GM03348 (cell line): ENCODE data around the gene ANKRD13B.
A peak's percentile ranks its signal among the peaks of the same experiment; 100 is the strongest.
"Not testable (repeated sequence)": the region's sequence is repeated elsewhere in the genome, so short reads cannot be mapped to it uniquely, and the experiment has no call there.

Experiments used
- DNase-seq: peaks from one replicate; pipeline ENCODE4 v3.0.0; 2012; ENCODE audit warnings: low spot score

The ANKRD13B gene

GRCh38 chr17:29642171-29642611 is 49.3 kb downstream of the ANKRD13B start:
- DNase-seq: no peak

DNA sequence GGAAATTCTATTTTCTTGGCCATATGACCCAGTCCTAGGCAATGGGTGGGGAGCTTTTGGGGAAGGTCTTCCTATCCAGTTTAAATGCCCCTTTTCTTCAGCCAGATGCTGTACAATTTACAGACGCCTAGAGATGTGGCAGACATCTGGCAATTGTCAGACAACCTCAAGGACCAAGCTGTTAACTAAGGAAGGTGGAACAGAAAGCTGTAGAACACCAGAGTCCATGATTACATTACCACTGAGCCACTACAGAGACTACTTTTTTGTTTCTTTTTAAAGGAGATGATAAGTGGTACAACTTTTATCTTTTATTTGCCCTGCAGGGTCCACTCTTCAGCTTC is 50.9 kb downstream of the ANKRD13B start:
- no peak for DNase-seq

DNA sequence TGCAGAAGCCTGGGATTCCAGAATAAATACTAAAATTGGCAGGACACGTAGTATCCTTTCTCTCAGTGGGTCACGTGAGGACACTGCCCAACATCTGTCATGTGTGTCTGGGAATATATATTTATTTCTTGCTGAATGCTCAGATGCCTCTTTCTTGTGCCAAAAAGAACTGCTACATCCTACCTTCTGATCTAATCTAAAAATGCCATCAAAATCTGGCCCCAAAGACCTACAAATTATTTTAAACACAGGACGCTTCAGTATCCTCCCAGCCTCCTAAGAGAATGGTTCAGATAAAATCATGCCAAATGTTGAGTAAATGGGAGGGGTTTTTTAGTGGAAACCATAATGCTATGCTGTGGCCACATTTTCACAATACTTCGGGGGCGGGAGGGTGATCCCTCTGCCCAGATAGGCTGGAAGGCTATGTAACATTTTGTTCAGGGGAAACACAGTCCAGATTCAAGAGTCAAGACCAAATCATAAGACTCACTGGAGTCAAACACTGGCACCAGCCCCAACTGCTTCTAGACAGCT is 52.7 kb downstream of the ANKRD13B start:
- peak; percentile 85 for DNase-seq

DNA sequence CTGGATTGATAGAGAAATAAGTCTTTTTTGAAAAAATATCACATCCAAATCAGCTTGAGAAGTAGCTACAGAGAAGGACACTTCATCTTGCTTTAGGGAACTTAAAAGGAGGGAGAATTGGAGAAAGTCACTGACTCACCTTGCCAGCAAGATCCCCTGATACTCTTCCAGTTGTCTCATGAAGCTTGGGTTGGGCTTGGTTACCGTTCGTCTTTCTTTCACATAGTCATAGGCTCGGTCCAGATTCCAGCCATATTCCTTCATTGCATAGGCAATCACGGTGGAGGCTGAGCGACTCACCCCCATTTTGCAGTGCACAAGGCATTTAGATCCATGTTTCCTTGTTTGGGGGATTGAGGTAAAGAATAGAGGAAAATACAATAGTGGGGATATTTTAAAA is 55.1 kb downstream of the ANKRD13B start:
- no peak for DNase-seq

DNA sequence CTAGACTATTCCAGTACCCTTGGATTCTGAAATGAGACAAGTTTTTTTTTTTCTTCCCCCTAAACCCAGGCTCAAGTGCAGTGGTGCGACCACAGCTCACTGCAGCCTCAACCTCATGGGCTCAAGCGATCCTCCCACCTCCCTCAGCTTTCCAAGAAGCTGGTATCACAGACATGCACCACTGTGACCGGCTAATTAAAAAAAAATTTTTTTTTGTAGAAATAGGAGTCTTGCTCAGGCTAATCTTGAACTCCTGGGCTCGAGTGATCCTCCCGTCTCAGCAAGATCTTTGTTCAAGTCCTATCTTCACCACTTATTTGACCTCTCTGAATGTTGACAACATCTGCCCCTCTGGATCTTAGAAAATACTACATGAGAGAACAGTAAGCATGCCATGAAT is 56.4 kb downstream of the ANKRD13B start:
- no peak for DNase-seq

DNA sequence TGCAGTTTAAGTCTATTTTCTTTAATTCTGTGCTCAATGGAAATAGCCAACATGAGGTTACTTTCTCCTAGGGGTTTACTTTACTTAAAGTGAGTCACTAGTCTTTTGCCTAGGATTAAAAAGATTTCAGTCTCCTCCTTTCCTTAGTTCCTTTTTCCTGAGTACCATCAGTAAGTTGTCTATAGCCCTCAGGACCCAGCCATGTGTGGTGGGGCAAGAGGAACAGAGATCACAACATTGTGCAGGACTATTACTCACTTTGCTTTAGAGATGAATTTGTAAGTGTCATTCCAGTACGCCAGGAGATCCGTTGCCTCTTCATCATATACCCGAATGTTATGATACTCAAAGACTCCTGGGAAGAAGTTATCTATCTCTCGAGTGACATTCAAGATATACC is 57.5 kb downstream of the ANKRD13B start:
- no peak for DNase-seq

GRCh38 chr17:29651913-29652312 is 59.0 kb downstream of the ANKRD13B start:
- not testable (repeated sequence) for DNase-seq

DNA sequence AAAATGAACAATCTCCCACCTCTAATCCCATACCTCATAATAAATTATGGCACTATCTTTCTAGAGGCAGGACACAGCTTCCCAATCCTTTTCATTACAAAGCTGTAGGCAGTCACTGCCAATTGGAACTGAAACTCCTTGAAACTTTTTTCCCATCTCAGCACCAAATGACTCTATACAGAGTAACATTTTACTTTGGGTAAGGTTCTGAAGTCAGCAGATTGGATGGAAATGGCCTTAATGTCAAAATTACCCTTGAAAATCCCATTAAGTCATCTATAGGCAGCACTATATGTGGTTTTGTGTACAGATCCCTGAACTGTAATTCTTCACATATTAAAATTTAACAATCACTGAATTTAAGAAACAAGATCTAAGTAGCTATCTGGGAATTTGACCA is 60.0 kb downstream of the ANKRD13B start:
- no peak for DNase-seq

GRCh38 chr17:29653995-29654714 is 61.2 kb downstream of the ANKRD13B start:
- no peak for DNase-seq

DNA sequence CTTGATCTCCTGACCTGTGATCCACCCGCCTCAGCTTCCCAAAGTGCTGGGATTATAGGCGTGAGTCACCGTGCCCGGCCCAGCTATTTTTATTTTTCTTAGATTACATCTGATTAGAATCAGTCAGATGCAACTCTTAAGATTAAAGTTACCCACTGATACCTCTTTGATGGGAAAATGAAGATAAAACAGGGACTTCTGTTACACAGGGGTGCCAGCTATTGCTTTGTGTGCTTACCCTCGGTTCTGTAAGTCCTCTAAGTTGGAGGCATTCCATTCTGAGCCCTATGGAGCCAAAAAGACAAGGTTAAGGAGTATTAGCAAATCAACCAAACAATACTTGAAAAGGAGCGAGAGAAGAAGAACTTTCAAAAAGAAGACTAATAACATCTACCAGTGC is 62.4 kb downstream of the ANKRD13B start:
- no peak for DNase-seq

GRCh38 chr17:29659155-29659554 is 66.2 kb downstream of the ANKRD13B start:
- no peak for DNase-seq

DNA sequence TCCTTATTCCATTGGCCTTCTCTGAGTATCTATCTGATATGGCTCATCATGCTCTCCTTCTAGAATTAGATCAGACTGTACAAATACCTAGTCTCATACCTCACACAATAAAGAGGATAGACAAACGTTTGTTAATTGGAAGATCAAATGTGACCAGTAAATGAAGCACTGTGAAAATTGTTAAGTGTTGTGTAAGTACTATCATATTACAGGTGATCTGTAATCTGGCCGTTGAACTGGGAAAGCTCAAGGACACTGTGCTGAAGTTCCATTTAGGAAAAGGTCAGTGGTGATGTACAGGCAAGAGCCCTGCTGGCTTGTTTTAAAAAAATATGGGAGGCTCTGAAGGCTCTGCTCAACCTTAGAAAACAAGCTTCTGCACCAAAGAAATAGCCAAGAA is 68.3 kb downstream of the ANKRD13B start:
- DNase-seq: no peak

GRCh38 chr17:29663155-29663554 is 70.2 kb downstream of the ANKRD13B start:
- DNase-seq: peak; percentile 55
